ENCODE measurements around the gene ARL15. TPM values are rescaled to one million over a fixed set of nuclear protein-coding genes. Genes with fewer than 3 reads are reported as not detected.
A peak's percentile ranks its signal among the peaks of the same experiment; 100 is the strongest.

ARL15 gene
- total and polyA plus RNA-seq, 9 of the 15 experiments (the other 6 are each of a cell fraction or from before 2014, with no cell fraction given) = 18.5 to 80.4 (median 57.0) TPM

GRCh38 chr5:54310433-54311175 lies at the start of gene ARL15 (continued):
- TF ChIP-seq SLC30A9 (CRISPR knock-in tag; IDR thresholded peaks at IDR 0.05) = no peak
- TF ChIP-seq RBM39 (optimal IDR thresholded peaks at IDR 0.05; ENCODE audit: low read depth, low read length) = peak; percentile 51
- no peak for TF ChIP-seq KAT2B (IDR thresholded peaks at IDR 0.05; ENCODE audit: low read depth, low read length)
- TF ChIP-seq NFYB (IDR thresholded peaks at IDR 0.05; ENCODE audit: extremely low read depth, insufficient read length) = peak; percentile 55
- TF ChIP-seq ZFP36 (IDR thresholded peaks at IDR 0.05; ENCODE audit: low read depth, low read length, partially characterized antibody) = no peak
- TF ChIP-seq ZBTB5 (IDR thresholded peaks at IDR 0.05) = no peak
- TF ChIP-seq ZNF277 (CRISPR knock-in tag; IDR thresholded peaks at IDR 0.05; ENCODE audit: borderline replicate concordance) = no peak
- TF ChIP-seq KDM4B (IDR thresholded peaks at IDR 0.05; ENCODE audit: borderline replicate concordance in 2 of 2, low read depth in 1 of 2) = no peak; a peak in 1 of 4 replicates
- TF ChIP-seq NFIX (CRISPR knock-in tag; IDR thresholded peaks at IDR 0.05; ENCODE audit: low read depth) = no peak
- peak; percentile 97 for TF ChIP-seq PML (IDR thresholded peaks at IDR 0.05; ENCODE audit: low read length)
- TF ChIP-seq CTCFL (IDR thresholded peaks at IDR 0.05; ENCODE audit: borderline replicate concordance, insufficient read depth, low read depth, low read length, poor library complexity, severe bottlenecking) = no peak
- TF ChIP-seq ETV5 (CRISPR knock-in tag; IDR thresholded peaks at IDR 0.05; ENCODE audit: low read depth) = no peak; the same call in 1 of the 2 replicates
- TF ChIP-seq HINFP (tag; conservative IDR thresholded peaks at IDR 0.05; ENCODE audit: low read depth) = no peak
- TF ChIP-seq ZNF76 (CRISPR knock-in tag; IDR thresholded peaks at IDR 0.05; ENCODE audit: borderline replicate concordance) = no peak
- no peak for TF ChIP-seq ZNF280B (CRISPR knock-in tag; IDR thresholded peaks at IDR 0.05)
- 0 out of 2 replicates have a peak, but pooled peaks have one; percentile 59 for TF ChIP-seq PHF21A (IDR thresholded peaks at IDR 0.05; ENCODE audit: borderline replicate concordance, low read depth)
- peak; percentile 96 for TF ChIP-seq ELF4 (CRISPR knock-in tag; IDR thresholded peaks at IDR 0.05)
- TF ChIP-seq GATA2 (CRISPR knock-in tag; IDR thresholded peaks at IDR 0.05) = no peak

Measured in K562 (cell line).